ENCODE data around the gene XPOT. TPM values are rescaled to one million over a fixed set of nuclear protein-coding genes. Genes with fewer than 3 reads are reported as not detected.
A peak's percentile ranks its signal among the peaks of the same experiment; 100 is the strongest.

The XPOT gene
- total RNA-seq, 1 donor from 2014 or later, result 58.5 TPM

GRCh38 chr12:64428956-64429355 lies 24.8 kb downstream of the XPOT start:
- Mint-ChIP-seq H3K9me3 (no peaks in the 10 kb centered on the region), H3K27me3 (ENCODE audit: low read depth) (no peaks in the 10 kb centered on the region), H3K4me3 (no peak overlapping the region), H3K4me1 (peaks cover 4% of the 10 kb centered on the region), H3K27ac (no peak overlapping the region), H3K36me3 (peaks cover 65% of the 10 kb centered on the region)
- no peak for DNase-seq (ENCODE audit: low spot score in 2 of 2, unreplicated experiment in 2 of 2)
- TF ChIP-seq, protein P1, sequence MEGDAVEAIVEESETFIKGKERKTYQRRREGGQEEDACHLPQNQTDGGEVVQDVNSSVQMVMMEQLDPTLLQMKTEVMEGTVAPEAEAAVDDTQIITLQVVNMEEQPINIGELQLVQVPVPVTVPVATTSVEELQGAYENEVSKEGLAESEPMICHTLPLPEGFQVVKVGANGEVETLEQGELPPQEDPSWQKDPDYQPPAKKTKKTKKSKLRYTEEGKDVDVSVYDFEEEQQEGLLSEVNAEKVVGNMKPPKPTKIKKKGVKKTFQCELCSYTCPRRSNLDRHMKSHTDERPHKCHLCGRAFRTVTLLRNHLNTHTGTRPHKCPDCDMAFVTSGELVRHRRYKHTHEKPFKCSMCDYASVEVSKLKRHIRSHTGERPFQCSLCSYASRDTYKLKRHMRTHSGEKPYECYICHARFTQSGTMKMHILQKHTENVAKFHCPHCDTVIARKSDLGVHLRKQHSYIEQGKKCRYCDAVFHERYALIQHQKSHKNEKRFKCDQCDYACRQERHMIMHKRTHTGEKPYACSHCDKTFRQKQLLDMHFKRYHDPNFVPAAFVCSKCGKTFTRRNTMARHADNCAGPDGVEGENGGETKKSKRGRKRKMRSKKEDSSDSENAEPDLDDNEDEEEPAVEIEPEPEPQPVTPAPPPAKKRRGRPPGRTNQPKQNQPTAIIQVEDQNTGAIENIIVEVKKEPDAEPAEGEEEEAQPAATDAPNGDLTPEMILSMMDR (IDR thresholded peaks at IDR 0.05; ENCODE audit: unreplicated experiment), result no peak

DNA sequence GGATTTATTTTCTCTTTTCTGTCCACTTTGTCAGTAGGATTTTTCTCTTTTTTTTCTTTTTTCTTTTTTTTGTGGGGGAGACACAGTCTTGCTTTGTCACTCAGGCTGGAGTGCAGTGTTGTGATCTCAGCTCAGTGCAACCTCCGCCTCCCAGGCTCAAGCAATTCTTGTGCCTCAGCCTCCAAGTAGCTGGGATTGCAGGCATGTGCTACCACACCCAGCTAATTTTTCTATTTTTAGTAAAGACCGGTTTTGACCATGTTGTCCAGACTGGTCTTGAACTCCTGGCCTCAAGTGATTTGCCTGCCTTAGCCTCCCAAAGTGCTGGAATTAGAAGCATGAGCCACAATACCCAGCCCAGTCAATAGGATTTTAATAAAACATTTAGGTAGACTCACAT lies 26.7 kb downstream of the XPOT start:
- no peak for DNase-seq (ENCODE audit: low spot score in 2 of 2, unreplicated experiment in 2 of 2)
- Mint-ChIP-seq H3K36me3 (peaks cover 62% of the 10 kb centered on the region), H3K4me1 (peaks cover 4% of the 10 kb centered on the region), H3K27me3 (ENCODE audit: low read depth) (no peaks in the 10 kb centered on the region), H3K27ac (peak overlapping the region; percentile 33), H3K9me3 (no peaks in the 10 kb centered on the region), H3K4me3 (no peak overlapping the region)
- TF ChIP-seq, protein P1 (IDR thresholded peaks at IDR 0.05; ENCODE audit: unreplicated experiment), result no peak

- Mint-ChIP-seq H3K4me3 (no peak overlapping the region), H3K27ac (no peak overlapping the region), H3K36me3 (peaks cover 60% of the 10 kb centered on the region), H3K9me3 (no peaks in the 10 kb centered on the region), H3K4me1 (peaks cover 4% of the 10 kb centered on the region), H3K27me3 (ENCODE audit: low read depth) (no peaks in the 10 kb centered on the region)
- TF ChIP-seq, protein P1 (IDR thresholded peaks at IDR 0.05; ENCODE audit: unreplicated experiment), result no peak
- DNase-seq (ENCODE audit: low spot score in 2 of 2, unreplicated experiment in 2 of 2), result no peak
Measured at GRCh38 chr12:64431791-64432190, 27.6 kb downstream of the XPOT start.

- TF ChIP-seq, protein P1 (IDR thresholded peaks at IDR 0.05; ENCODE audit: unreplicated experiment), result no peak
- Mint-ChIP-seq H3K27ac (no peak overlapping the region), H3K27me3 (ENCODE audit: low read depth) (no peaks in the 10 kb centered on the region), H3K4me3 (no peak overlapping the region), H3K36me3 (peaks cover 61% of the 10 kb centered on the region), H3K4me1 (peaks cover 4% of the 10 kb centered on the region), H3K9me3 (no peaks in the 10 kb centered on the region)
- no peak for DNase-seq (ENCODE audit: low spot score in 2 of 2, unreplicated experiment in 2 of 2)
Measured at GRCh38 chr12:64433915-64434314, 29.7 kb downstream of the XPOT start.

- Mint-ChIP-seq H3K4me1 (no peaks in the 10 kb centered on the region), H3K27ac (no peak overlapping the region), H3K36me3 (peaks cover 46% of the 10 kb centered on the region), H3K9me3 (no peaks in the 10 kb centered on the region), H3K27me3 (ENCODE audit: low read depth) (no peaks in the 10 kb centered on the region), H3K4me3 (no peak overlapping the region)
- DNase-seq (ENCODE audit: low spot score in 2 of 2, unreplicated experiment in 2 of 2), result no peak
- TF ChIP-seq, protein P1 (IDR thresholded peaks at IDR 0.05; ENCODE audit: unreplicated experiment), result no peak
Measured at GRCh38 chr12:64440100-64440499, 35.9 kb downstream of the XPOT start.

GRCh38 chr12:64445490-64445889 lies 41.3 kb downstream of the XPOT start:
- no peak overlapping the region for H3K27ac Mint-ChIP-seq
- H3K36me3 Mint-ChIP-seq, result peaks cover 31% of the 10 kb centered on the region
- TF ChIP-seq, protein P1 (IDR thresholded peaks at IDR 0.05; ENCODE audit: unreplicated experiment), result no peak

More at GRCh38 chr12:64445490-64445889, 41.3 kb downstream of the XPOT start:
- no peak for DNase-seq (ENCODE audit: low spot score in 2 of 2, unreplicated experiment in 2 of 2)
- no peaks in the 10 kb centered on the region for H3K9me3 Mint-ChIP-seq
- no peak overlapping the region for H3K4me3 Mint-ChIP-seq
- H3K4me1 Mint-ChIP-seq, result no peaks in the 10 kb centered on the region
- no peaks in the 10 kb centered on the region for H3K27me3 Mint-ChIP-seq (ENCODE audit: low read depth)
